ENCODE data around the gene LGALS1. TPM values are rescaled to one million over a fixed set of nuclear protein-coding genes. Genes with fewer than 3 reads are reported as not detected.

The LGALS1 gene
- polyA plus RNA-seq, 3 donors from 2014 or later = 416 to 572 (median 473) TPM

DNA sequence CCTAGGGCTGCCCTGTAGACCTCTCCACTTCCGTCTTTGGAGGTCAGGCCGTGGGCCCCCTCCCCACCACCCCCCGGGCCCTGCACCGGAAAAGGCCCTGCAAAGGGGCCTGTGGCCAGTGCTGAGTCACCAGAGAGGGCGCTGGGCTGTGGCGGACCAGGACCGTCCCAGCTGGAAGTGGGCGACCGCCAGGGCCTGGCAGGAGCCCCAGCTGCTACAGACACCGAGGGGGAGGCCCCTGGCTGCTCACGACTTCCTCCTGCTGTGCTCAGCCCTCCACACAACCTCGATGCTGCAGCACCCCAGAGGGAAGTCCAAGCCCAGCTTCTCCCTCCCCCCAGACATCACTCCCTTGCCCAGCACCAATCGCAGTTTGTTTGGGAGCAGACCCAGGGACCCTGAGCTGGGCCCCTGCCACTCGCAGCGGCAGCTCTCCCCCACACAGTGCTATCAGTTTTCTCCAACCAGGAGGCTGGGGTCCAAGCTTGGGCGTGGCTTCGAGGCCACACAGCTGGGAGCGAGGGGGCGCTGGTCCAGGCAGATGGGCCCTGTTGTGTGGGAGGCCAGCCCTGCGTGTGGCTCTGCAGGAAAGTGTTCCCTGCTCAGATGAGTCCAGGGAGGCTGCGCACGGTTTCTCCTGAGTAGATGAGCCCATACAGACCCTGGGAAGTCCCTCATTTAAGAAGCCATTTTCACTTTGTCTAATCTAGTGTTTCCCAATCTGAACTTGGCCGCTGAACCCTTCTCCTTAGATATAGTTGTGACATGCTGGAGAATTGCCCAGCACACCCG, 41.6 kb upstream of the LGALS1 start:
- Mint-ChIP-seq H3K27me3 (ENCODE audit: low read depth in 3 of 3) (peaks cover 3 to 9% (median 3%) of the 10 kb centered on the region in 3 donors), H3K36me3 (no peaks in the 10 kb centered on the region), H3K27ac (peak overlapping the region; percentile 92 to 98 (median 96)), H3K4me3 (peak overlapping the region; percentile 77 to 88 (median 82)), H3K9me3 (no peaks in the 10 kb centered on the region), H3K4me1 (peaks cover 78 to 84% of the 10 kb centered on the region in 2 donors)
- DNase-seq = peak; percentile 64 to 66 (median 66)

DNA sequence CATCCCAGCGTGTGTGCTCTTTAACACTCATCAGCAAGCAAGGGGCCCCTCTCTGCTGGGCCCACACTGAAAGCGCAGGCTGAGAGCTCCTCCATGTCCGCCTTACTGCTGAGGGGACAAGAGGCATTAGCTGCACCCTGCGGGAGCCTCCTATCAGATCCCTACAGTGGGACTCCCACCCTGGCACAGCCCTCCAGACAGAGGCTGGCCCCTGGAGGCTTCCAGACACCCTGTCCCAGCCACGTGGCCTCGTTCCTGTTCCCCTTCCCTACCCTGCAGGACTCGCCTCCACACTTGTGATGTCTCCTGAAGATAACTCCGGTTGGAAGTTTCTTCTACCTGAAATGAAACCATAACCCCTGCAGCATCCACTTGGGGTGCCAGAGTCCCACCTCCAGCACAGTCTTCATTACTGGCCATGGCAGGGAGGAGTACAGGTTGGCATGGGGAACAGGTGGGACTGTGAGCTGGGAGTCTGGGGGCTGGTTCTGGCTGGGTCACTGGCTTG, 41.0 kb upstream of the LGALS1 start:
- Mint-ChIP-seq H3K27ac (peak overlapping the region; percentile 92 to 98 (median 96)), H3K9me3 (no peaks in the 10 kb centered on the region), H3K4me3 (peak overlapping the region; percentile 76 to 88 (median 82)), H3K36me3 (no peaks in the 10 kb centered on the region), H3K27me3 (ENCODE audit: low read depth in 3 of 3) (peaks cover 3 to 9% (median 3%) of the 10 kb centered on the region in 3 donors), H3K4me1 (peaks cover 79 to 80% of the 10 kb centered on the region in 2 donors)
- DNase-seq = no peak

DNA sequence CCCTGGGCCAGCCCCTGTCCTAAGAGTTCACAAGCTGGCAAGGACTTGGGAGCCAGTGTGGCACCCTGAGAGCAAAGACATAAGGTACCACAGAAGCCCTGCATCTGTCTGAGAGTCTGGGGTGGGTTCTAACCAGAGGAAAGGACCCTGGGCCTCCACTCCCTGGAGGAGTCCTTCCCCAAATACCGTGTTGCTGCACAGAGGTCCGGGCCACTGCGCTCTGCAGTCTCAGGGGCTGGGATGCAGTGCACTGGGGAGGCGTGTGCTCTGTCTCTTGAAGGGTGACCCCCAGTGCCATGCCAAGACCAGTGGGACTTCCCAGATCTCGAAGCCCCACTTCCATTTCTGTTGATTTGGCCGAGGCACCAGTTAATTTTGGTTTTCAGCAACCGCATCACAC, 40.3 kb upstream of the LGALS1 start:
- Mint-ChIP-seq H3K27ac (peak overlapping the region; percentile 92 to 98 (median 96)), H3K4me3 (peak overlapping the region in 4 of 5 donors; percentile 79 to 96 (median 82)), H3K36me3 (no peaks in the 10 kb centered on the region)

DNA sequence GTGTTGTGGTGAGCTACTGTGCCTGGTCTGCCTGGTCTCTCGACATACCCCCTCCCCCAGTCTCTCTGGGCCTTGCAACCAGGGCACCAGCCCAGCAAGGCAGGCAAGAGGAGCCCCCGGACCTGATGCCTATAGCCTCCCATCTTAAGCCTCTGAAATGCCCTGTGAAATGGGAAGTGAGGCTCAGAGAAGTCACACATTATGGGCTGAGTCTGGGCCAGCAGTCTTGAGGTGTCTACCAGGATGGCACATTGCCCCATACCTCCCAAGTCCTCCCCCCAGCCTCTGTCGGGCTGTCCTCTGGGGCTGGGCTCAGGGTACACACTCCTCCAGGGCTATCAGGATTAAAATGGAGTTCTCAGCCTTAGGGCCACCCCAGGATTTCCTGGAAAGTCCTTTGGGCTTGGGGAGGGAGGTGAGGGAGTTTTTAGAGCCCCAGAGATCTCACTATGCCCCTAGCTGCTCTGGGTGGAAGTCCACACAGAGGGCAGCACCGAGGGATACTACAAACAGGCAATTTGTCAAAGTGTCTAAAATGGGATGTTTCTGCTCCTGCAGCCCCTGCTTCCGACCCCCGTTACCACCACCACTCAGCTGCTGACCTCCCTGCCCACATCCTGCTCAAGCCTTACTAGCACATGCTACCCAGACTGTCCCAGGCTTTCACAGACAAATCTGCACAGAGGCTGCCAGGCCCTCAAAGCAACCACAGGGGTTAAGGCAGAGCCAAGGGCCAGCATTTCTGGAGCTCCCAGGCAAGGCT, 39.1 kb upstream of the LGALS1 start:
- peak; percentile 52 to 71 (median 60) for DNase-seq
- peaks cover 78 to 85% of the 10 kb centered on the region in 2 donors for H3K4me1 Mint-ChIP-seq
- no peaks in the 10 kb centered on the region for H3K9me3 Mint-ChIP-seq

More for the DNA sequence above, 40.3 kb upstream of the LGALS1 start:
- DNase-seq = no peak
- Mint-ChIP-seq H3K27me3 (ENCODE audit: low read depth in 3 of 3) (peaks cover 3 to 9% (median 3%) of the 10 kb centered on the region in 3 donors), H3K4me1 (peaks cover 79 to 80% of the 10 kb centered on the region in 2 donors), H3K9me3 (no peaks in the 10 kb centered on the region)

DNA sequence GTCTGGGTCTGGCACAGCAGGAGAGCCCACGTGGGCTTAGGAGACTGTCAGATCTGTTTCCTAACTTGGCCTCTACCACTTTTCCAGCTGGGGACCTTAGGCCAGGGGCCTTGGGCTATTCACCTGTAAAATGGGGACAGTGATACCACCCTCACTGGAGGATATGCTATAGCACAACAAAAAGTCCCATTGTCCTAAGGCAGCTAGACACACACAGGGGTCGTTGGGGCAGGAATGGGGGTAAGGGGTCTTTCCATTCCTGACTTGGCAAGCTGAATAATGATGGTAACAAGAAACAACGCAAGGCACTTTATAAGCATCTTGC, 38.5 kb upstream of the LGALS1 start:
- no peaks in the 10 kb centered on the region for H3K36me3 Mint-ChIP-seq
- peak overlapping the region; percentile 70 to 96 (median 92) for H3K4me3 Mint-ChIP-seq
- H3K4me1 Mint-ChIP-seq = peaks cover 78 to 85% of the 10 kb centered on the region in 2 donors
- DNase-seq = no peak
- no peaks in the 10 kb centered on the region for H3K9me3 Mint-ChIP-seq
- peak overlapping the region; percentile 86 to 98 (median 92) for H3K27ac Mint-ChIP-seq
- peaks cover 0 to 10% (median 3%) of the 10 kb centered on the region in 3 donors for H3K27me3 Mint-ChIP-seq (ENCODE audit: low read depth in 3 of 3)

More for the DNA sequence above, 39.1 kb upstream of the LGALS1 start:
- H3K4me3 Mint-ChIP-seq = peak overlapping the region; percentile 70 to 96 (median 92)
- peaks cover 3 to 10% (median 3%) of the 10 kb centered on the region in 3 donors for H3K27me3 Mint-ChIP-seq (ENCODE audit: low read depth in 3 of 3)
- H3K36me3 Mint-ChIP-seq = no peaks in the 10 kb centered on the region
- H3K27ac Mint-ChIP-seq = peak overlapping the region; percentile 86 to 98 (median 92)

DNA sequence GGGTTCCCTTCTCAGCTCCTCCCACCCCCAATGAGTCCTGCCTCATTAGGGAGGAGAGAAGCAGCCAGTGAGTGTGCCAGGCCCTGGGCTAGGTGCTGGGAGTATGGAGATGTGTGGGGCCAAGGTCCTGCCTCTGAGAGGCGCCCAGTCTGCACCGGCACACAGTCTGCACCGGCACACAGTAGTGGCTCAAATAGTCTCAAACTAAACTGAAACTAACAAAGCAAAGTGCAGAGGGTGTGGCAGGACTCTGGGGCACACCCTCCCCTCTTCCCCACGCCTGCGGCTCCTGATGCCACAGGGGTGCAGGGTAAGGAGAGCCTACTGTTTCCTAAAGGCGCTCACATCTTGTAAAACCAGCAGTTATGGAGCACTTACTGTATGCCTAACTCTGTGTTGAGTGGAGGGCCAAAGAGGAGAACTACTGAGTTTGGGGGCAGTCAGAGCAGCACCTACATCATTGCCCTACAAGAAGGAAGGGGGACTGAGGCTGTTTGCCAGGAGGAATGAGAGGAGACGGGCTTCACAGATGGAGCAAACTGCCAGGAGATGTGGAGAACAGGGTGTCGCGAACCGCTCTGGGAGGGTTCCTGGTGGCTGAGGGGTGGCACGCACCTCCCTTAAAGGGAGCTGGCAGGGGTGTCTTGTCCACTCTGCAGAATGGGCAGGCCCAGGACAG, 36.9 kb upstream of the LGALS1 start:
- Mint-ChIP-seq H3K4me1 (peaks cover 77 to 84% of the 10 kb centered on the region in 2 donors), H3K27ac (peak overlapping the region; percentile 79 to 98 (median 90)), H3K4me3 (peak overlapping the region; percentile 91 to 98 (median 96)), H3K36me3 (peaks cover 3 to 5% (median 5%) of the 10 kb centered on the region in 3 donors), H3K27me3 (ENCODE audit: low read depth in 3 of 3) (peaks cover 0 to 8% (median 3%) of the 10 kb centered on the region in 3 donors), H3K9me3 (no peaks in the 10 kb centered on the region)
- DNase-seq = peak; percentile 49 to 50 (median 50)

DNA sequence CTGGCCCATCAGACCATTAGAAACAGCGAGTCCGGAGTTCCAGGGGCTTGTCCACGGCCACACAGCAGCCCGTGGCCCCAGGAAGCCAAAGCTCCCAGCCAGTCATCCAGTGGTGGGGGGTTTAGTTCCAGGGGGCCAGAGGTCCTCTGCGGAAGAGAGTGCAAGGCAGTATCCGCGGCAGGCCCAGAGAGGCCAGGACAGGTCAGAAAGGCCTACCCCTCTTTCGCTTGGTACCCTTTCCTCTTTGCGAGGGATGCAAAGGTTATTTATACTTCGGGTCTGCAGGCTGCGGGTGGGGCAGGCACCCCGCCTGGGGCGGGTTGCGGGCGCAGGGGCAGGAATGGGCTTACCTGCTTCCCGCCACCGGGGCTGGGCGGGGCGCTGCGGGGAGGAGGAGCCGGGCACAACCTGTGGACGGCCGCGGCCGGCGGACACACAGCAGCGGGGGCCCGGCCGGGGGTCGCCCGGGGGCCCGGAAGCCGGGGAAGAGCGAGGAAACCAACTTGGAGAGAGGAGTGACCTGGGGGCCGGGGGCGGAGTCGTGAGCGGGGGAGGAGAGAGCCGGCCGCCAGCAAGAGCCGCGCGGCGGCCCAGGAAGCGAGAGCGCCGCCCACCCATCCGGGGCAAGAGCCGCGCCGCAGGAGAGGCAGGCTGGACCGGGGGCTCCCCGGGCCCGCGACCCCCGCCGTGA, 36.2 kb upstream of the LGALS1 start, which contains the start of gene SH3BP1:
Gene SH3BP1, plus strand, starts transcription at position 600 of the 691 bp plus-strand sequence. CDS start 119 bp downstream, outside the sequence.
- DNase-seq = peak; percentile 62 to 65 (median 63)
- Mint-ChIP-seq H3K9me3 (no peaks in the 10 kb centered on the region), H3K4me3 (peak within 1 kb of the TSS; percentile 91 to 98 (median 96)), H3K27ac (peak within 1 kb of the TSS; percentile 86 to 98 (median 94)), H3K36me3 (peaks cover 3 to 8% (median 8%) of the 10 kb centered on the region in 3 donors), H3K4me1 (peaks cover 74 to 83% of the 10 kb centered on the region in 2 donors), H3K27me3 (ENCODE audit: low read depth in 3 of 3) (peaks cover 0 to 8% (median 3%) of the 10 kb centered on the region in 3 donors)

DNA sequence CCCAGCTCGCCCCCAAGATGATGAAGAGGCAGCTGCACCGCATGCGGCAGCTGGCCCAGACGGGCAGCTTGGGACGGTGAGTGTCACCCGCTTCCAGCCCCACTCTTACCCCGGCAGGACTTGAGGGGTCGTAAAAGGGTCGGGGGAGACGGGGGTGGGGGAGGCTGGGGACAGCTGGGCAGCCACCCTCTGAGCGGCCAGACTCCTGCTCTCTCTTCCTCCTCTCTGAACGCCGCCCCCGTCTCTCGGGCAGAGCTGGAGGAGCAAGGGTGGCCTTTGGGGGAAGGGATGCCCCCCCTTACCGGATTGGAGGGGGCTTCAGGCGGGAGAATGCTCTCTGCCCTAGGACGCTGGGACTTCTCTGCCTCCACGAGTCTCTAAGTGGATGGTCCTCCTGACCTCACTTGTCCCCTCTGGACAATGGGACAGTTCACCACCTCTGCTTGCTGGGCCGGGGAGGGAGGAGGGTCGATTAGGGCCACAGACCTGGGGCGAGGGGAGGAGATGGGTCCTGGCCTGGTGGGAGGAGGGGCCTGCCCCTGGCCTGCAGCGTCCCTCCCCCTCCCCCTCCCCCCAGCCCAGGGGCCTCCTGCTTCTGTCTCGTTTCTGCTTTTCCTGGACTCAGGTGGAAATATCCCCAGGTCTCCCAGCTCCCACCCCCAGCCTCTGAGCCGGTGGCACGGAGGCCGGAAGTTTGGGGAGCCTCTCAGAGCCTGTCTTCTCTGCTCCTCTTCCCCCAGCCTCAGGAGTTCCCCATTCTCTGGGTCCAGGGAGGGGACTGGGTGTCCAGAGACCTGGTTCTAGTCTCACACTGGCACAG, 35.5 kb upstream of the LGALS1 start:
- Mint-ChIP-seq H3K36me3 (peaks cover 3 to 8% (median 8%) of the 10 kb centered on the region in 3 donors), H3K27ac (peak overlapping the region; percentile 80 to 95 (median 92)), H3K4me1 (peaks cover 66 to 75% of the 10 kb centered on the region in 2 donors), H3K4me3 (peak overlapping the region; percentile 91 to 98 (median 96)), H3K27me3 (ENCODE audit: low read depth in 3 of 3) (peaks cover 0 to 8% (median 2%) of the 10 kb centered on the region in 3 donors), H3K9me3 (no peaks in the 10 kb centered on the region)
- no peak for DNase-seq

DNA sequence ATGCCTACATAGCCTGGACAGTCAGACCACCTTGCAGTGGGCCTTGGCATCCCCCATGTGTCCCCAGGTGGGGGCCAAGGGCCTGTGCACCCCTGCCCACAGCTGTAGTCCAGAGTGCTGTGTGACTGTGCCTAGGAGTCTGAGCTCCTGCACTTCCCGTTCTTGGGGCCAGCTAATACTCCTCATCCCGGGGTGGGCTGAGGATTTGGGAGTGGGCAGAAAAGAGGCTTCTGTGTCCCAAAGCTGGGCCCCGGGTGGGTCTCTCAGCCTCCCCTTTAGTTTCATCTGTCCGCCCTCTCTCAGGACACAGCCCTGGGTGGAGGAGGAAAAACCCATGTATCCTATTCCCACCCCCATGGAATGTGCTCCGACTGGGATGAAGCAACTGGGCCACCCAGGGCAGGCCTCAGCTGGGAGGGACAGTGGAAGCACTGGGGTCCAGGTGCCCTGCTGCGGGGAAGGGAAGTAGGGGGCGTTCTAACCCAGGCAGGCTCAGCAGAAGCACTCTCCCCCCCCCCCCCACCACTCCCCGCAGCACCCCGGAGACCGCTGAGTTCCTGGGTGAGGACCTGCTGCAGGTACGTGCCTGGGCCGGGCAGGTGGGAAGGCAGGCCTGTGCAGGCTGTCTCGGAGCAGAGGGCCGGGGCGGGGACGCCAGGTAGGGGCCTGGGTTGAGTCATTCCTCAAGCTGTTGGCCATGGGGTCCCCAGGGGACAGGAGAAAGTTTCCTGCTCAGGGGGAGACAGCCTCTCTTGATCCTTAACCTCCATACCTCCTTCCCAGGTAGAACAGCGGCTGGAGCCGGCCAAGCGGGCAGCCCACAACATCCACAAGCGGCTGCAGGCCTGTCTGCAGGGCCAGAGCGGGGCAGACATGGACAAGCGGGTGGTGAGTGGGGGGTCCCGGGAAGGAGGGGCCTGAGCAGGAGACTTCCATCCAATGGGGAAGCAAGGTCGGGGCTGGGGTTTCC, 34.6 kb upstream of the LGALS1 start:
- Mint-ChIP-seq H3K27me3 (ENCODE audit: low read depth in 3 of 3) (peaks cover 0 to 10% (median 2%) of the 10 kb centered on the region in 3 donors), H3K36me3 (peaks cover 3 to 13% (median 8%) of the 10 kb centered on the region in 3 donors), H3K27ac (peak overlapping the region; percentile 80 to 95 (median 92)), H3K4me1 (peaks cover 57 to 66% of the 10 kb centered on the region in 2 donors), H3K9me3 (no peaks in the 10 kb centered on the region), H3K4me3 (peak overlapping the region; percentile 91 to 98 (median 96))
- no peak for DNase-seq

DNA sequence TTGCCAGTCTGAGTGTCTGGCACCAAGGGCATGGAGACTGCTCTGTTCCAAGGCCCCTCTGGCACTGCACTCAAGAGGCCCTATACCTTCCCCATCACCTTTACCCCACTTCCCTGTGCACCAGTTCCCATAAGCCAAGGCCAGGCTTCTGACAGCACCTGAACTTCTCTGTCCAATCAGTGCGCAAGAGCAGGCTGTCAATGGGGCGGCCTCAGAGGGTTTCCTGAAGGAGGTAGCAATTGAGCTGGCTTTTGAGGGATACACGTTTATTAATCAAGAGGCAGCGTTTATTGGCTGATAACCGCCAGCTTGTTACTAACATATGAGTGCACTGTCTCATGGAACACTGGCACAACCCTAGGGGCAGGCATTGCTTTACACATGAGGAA, 33.9 kb upstream of the LGALS1 start:
- H3K4me3 Mint-ChIP-seq = peak overlapping the region; percentile 40 to 98 (median 96)
- peaks cover 3 to 13% (median 8%) of the 10 kb centered on the region in 3 donors for H3K36me3 Mint-ChIP-seq
- peak overlapping the region in 5 of 6 donors; percentile 12 to 84 (median 58) for H3K27ac Mint-ChIP-seq
- H3K4me1 Mint-ChIP-seq = peaks cover 50 to 60% of the 10 kb centered on the region in 2 donors
- DNase-seq = no peak
- H3K9me3 Mint-ChIP-seq = no peaks in the 10 kb centered on the region
- peaks cover 0 to 10% (median 0%) of the 10 kb centered on the region in 3 donors for H3K27me3 Mint-ChIP-seq (ENCODE audit: low read depth in 3 of 3)

Data from immature natural killer cell (primary cell).